SK-N-SH treated with all-trans-retinoic acid at 6 μM for 48 hours (cell line): ENCODE data around the gene FAM50A.

Experiments
- ATAC-seq: fragments of 200-7000 bp; cut with Tn5 transposase; 3 replicates; pipeline ENCODE4 v1.9.1; 2020; ENCODE audit warnings: mild to moderate bottlenecking, moderate library complexity
- ARNTL ChIP-seq: fragments of 450-650 bp; formaldehyde crosslinking; IDR thresholded peaks from 2 replicates; pipeline ENCODE4 v1.5.0; 2020; ENCODE audit warnings: low read depth, mild to moderate bottlenecking, moderate library complexity, borderline replicate concordance
- BACH2 ChIP-seq: fragments of 250-450 bp; sonication (Bioruptor Pico); IDR thresholded peaks from 2 replicates; pipeline ENCODE4 v1.9.0; 2021; ENCODE audit warnings: mild to moderate bottlenecking, borderline replicate concordance
- CREB5 ChIP-seq: fragments of 250-450 bp; sonication (Bioruptor Pico); IDR thresholded peaks from 2 replicates; pipeline ENCODE4 v1.5.1; 2020; ENCODE audit warnings: low read depth, mild to moderate bottlenecking, moderate library complexity
- CSDC2 ChIP-seq: fragments of 250-450 bp; sonication (Bioruptor Pico); IDR thresholded peaks from 2 replicates; pipeline ENCODE4 v1.5.0; 2020; ENCODE audit warnings: mild to moderate bottlenecking, moderate library complexity
- ESRRG ChIP-seq: fragments of 250-450 bp; sonication (Bioruptor Pico); IDR thresholded peaks from 2 replicates; pipeline ENCODE4 v1.6.1; 2021; ENCODE audit warnings: mild to moderate bottlenecking
- GLIS3 ChIP-seq: fragments of 250-450 bp; sonication (Bioruptor Pico); IDR thresholded peaks from 2 replicates; pipeline ENCODE4 v1.5.0; 2020; ENCODE audit warnings: mild to moderate bottlenecking, moderate library complexity
- ISL1 ChIP-seq: fragments of 250-450 bp; sonication (Bioruptor Pico); IDR thresholded peaks from 2 replicates; pipeline ENCODE4 v2.1.2; 2022; ENCODE audit warnings: mild to moderate bottlenecking, moderate library complexity
- OSR1 ChIP-seq: fragments of 250-450 bp; sonication (Bioruptor Pico); IDR thresholded peaks from 2 replicates; pipeline ENCODE4 v1.8.0; 2022; ENCODE audit warnings: moderate library complexity, mild to moderate bottlenecking, inconsistent platforms
- PATZ1 ChIP-seq: fragments of 250-450 bp; sonication (Bioruptor Pico); IDR thresholded peaks from 2 replicates; pipeline ENCODE4 v1.8.0; 2020; ENCODE audit warnings: mild to moderate bottlenecking, moderate library complexity, borderline replicate concordance
- PPARA ChIP-seq: fragments of 250-450 bp; sonication (Bioruptor Pico); IDR thresholded peaks from 2 replicates; pipeline ENCODE4 v1.5.0; 2020; ENCODE audit warnings: mild to moderate bottlenecking, borderline replicate concordance
- RARB ChIP-seq: fragments of 250-450 bp; sonication (Bioruptor Pico); IDR thresholded peaks from 2 replicates; pipeline ENCODE4 v1.8.0; 2021; ENCODE audit warnings: mild to moderate bottlenecking, moderate library complexity
- SNAI2 ChIP-seq: fragments of 250-450 bp; sonication (Bioruptor Pico); IDR thresholded peaks from 2 replicates; pipeline ENCODE4 v1.5.0; 2020; ENCODE audit warnings: mild to moderate bottlenecking, moderate library complexity
- TCF4 ChIP-seq: fragments of 250-450 bp; sonication (Bioruptor Pico); IDR thresholded peaks from 2 replicates; pipeline ENCODE4 v1.8.0; 2021; ENCODE audit warnings: mild to moderate bottlenecking, moderate library complexity, borderline replicate concordance
- TOX ChIP-seq: fragments of 250-450 bp; sonication (Bioruptor Pico); IDR thresholded peaks from 2 replicates; pipeline ENCODE4 v1.8.0; 2021; ENCODE audit warnings: mild to moderate bottlenecking, moderate library complexity, borderline replicate concordance
- TSHZ2 ChIP-seq: fragments of 250-450 bp; sonication (Bioruptor Pico); IDR thresholded peaks from 2 replicates; pipeline ENCODE4 v1.5.0; 2020; ENCODE audit warnings: mild to moderate bottlenecking, moderate library complexity
- ZC3H10 ChIP-seq: fragments of 250-450 bp; sonication (Bioruptor Pico); IDR thresholded peaks from 2 replicates; pipeline ENCODE4 v1.5.1; 2021; ENCODE audit warnings: mild to moderate bottlenecking, moderate library complexity
- ZFP3 ChIP-seq: fragments of 250-450 bp; sonication (Bioruptor Pico); IDR thresholded peaks from 2 replicates; pipeline ENCODE4 v1.5.0; 2020; ENCODE audit warnings: mild to moderate bottlenecking, moderate library complexity
- ZFP30 ChIP-seq: fragments of 450-650 bp; formaldehyde crosslinking; IDR thresholded peaks from 2 replicates; pipeline ENCODE4 v1.5.0; 2022; ENCODE audit warnings: mild to moderate bottlenecking, moderate library complexity
- ZNF565 ChIP-seq: fragments of 450-650 bp; formaldehyde crosslinking; conservative IDR thresholded peaks from 2 replicates; pipeline ENCODE4 v1.5.0; 2020; ENCODE audit warnings: low read depth, mild to moderate bottlenecking, moderate library complexity
- ZNF70 ChIP-seq: fragments of 450-650 bp; formaldehyde crosslinking; IDR thresholded peaks from 2 replicates; pipeline ENCODE4 v1.5.0; 2020; ENCODE audit warnings: mild to moderate bottlenecking, moderate library complexity
- ZNF8 ChIP-seq: fragments of 450-650 bp; formaldehyde crosslinking; IDR thresholded peaks from 2 replicates; pipeline ENCODE4 v1.5.0; 2020; ENCODE audit warnings: mild to moderate bottlenecking, moderate library complexity

FAM50A gene

GRCh38 chrX:154431341-154431740 lies 12.6 kb upstream of the FAM50A start:
- no peak for TF ChIP-seq TOX (CRISPR knock-in tag)
- no peak for TF ChIP-seq ZNF565 (CRISPR knock-in tag)
- TF ChIP-seq ZNF8 (CRISPR knock-in tag), result no peak
- TF ChIP-seq CREB5 (CRISPR knock-in tag), result no peak
- TF ChIP-seq ZC3H10 (CRISPR knock-in tag), result no peak
- no peak for TF ChIP-seq CSDC2 (CRISPR knock-in tag)
- no peak for TF ChIP-seq ZNF70 (CRISPR knock-in tag)
- TF ChIP-seq GLIS3 (CRISPR knock-in tag), result no peak
- TF ChIP-seq BACH2, result no peak
- no peak for TF ChIP-seq ARNTL (CRISPR knock-in tag)
- no peak for TF ChIP-seq PPARA
- ATAC-seq, result no peak

- TF ChIP-seq RARB (CRISPR knock-in tag) (no peak), CREB5 (CRISPR knock-in tag) (no peak), ESRRG (CRISPR knock-in tag) (no peak), ZNF565 (CRISPR knock-in tag) (no peak), ZFP30 (no peak), GLIS3 (CRISPR knock-in tag) (no peak), PATZ1 (CRISPR knock-in tag) (no peak), BACH2 (no peak), ZNF8 (CRISPR knock-in tag) (no peak), ZFP3 (CRISPR knock-in tag) (no peak), OSR1 (CRISPR knock-in tag) (no peak)
- no peak for ATAC-seq
Observed at GRCh38 chrX:154432210-154432609, 11.7 kb upstream of the FAM50A start.

GRCh38 chrX:154433605-154434004 lies 10.3 kb upstream of the FAM50A start:
- no peak for ATAC-seq
- TF ChIP-seq TSHZ2 (CRISPR knock-in tag) (no peak), PATZ1 (CRISPR knock-in tag) (no peak), ZFP30 (no peak), RARB (CRISPR knock-in tag) (no peak), ARNTL (CRISPR knock-in tag) (no peak), ISL1 (CRISPR knock-in tag) (no peak), CREB5 (CRISPR knock-in tag) (no peak), BACH2 (no peak), ZC3H10 (CRISPR knock-in tag) (no peak), TCF4 (CRISPR knock-in tag) (no peak), CSDC2 (CRISPR knock-in tag) (no peak), ESRRG (CRISPR knock-in tag) (no peak), ZNF565 (CRISPR knock-in tag) (no peak), PPARA (no peak), SNAI2 (no peak), ZFP3 (CRISPR knock-in tag) (no peak)
